Peyer's patch (tissue), 4 donors: ENCODE measurements around the gene ACBD6.

ENCODE experiments used
- CTCF ChIP-seq, 6 experiments: fragments of 450-650 bp in 4 of 6; fragments of 200-600 bp in 2 of 6; sonication (generic) in 1 of 6; IDR thresholded peaks; one replicate each; pipeline ENCODE4 v1.5.1; 2017 to 2019; ENCODE audit warnings: antibody characterized with exemption in 6 of 6, mild to moderate bottlenecking in 3 of 6, moderate library complexity in 1 of 6
- POLR2A ChIP-seq, 2 donors: fragments of 450-650 bp; IDR thresholded peaks; one replicate each; pipeline ENCODE4 v1.5.1; 2017; ENCODE audit warnings: antibody characterized with exemption in 2 of 2, mild to moderate bottlenecking in 2 of 2, moderate library complexity in 2 of 2

- TF ChIP-seq CTCF (IDR thresholded peaks at IDR 0.05) (no peak), POLR2A (IDR thresholded peaks at IDR 0.05) (no peak)
Observed at GRCh38 chr1:180484490-180484889, 17.9 kb downstream of the ACBD6 start.
